GM19025 (cell line): ENCODE measurements around the gene RHBDD3.

ENCODE experiments used
- ATAC-seq: cut with Tn5 transposase; IDR thresholded peaks from one replicate; pipeline ENCODE4 v1.9.1; 2021; ENCODE audit warnings: mild to moderate bottlenecking, low read depth, moderate library complexity; ENCODE audit not compliant: unreplicated experiment

The RHBDD3 gene

DNA sequence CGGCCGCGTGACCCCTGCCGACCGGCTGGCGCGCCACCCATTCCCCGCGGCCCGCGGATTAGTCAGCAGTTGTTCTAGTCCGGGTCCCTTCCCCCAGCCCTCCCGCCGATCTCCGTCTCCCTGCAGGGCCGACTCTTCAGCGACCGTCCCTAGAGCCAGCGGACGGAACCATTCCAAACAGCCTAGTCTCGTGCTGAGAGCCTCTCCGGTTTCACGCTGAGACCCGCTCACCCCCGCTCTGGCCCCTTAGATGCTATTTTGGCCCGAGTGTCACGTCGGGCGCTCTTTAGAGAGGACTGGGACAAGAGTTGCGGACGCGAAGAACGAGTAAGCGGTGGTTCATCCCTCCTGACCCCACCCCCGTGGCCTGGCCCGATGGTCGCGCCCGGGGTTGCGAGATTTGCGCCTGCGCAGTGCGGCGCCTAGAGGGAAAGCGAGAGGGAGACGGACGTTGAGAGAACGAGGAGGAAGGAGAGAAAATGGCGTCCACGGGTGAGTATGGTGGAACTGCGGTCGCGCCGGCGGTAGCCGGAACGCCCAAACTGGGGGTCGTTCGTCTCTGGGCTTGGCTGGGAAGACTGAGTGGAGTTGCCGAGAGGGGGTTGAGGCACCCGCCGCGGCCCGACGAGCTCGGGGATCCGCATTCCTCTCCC, at the start of gene RHBDD3, which contains the start of gene EWSR1:
Gene RHBDD3 (minus strand): TSS at position 124 of the 653 bp plus-strand sequence. CDS start 2,355 bp downstream, outside the sequence.
Gene EWSR1 (plus strand): TSS at position 411 of the 653 bp plus-strand sequence. CDS start 69 bp downstream, at position 480.
- ATAC-seq, result peak; percentile 68

DNA sequence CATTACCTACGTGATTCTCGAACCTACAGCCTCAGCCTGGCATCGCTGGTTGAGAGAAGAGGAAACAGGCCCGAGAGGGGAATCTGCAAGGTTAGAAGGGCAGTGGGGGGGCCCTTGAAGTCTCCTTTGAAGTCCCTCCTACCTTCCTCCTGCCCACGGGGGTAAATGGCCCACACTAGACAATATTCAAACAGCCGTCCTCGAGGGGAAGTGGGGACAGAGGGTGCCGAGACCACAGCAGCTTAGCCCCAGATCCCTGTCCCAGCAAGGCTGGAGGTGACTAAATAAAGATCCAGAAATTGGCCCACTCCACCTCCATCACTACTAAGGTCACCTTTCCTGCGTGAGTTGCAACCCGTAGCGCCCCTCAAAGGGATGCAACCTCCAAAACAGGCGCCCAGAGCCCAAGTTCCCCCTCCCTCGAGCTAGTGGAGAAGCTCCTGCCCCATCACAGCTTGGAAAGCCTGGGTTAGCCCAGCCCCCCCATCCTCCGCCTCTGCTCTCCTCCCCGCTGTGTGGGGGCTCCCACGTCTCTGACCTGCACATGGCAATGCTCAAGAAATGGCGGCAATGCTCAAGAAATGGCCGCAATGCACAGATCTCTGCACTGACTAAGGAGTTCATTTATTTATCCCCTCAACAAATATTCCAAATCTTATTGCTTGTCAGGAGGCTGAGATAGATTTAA, 48.5 kb upstream of the RHBDD3 start:
- no peak for ATAC-seq

DNA sequence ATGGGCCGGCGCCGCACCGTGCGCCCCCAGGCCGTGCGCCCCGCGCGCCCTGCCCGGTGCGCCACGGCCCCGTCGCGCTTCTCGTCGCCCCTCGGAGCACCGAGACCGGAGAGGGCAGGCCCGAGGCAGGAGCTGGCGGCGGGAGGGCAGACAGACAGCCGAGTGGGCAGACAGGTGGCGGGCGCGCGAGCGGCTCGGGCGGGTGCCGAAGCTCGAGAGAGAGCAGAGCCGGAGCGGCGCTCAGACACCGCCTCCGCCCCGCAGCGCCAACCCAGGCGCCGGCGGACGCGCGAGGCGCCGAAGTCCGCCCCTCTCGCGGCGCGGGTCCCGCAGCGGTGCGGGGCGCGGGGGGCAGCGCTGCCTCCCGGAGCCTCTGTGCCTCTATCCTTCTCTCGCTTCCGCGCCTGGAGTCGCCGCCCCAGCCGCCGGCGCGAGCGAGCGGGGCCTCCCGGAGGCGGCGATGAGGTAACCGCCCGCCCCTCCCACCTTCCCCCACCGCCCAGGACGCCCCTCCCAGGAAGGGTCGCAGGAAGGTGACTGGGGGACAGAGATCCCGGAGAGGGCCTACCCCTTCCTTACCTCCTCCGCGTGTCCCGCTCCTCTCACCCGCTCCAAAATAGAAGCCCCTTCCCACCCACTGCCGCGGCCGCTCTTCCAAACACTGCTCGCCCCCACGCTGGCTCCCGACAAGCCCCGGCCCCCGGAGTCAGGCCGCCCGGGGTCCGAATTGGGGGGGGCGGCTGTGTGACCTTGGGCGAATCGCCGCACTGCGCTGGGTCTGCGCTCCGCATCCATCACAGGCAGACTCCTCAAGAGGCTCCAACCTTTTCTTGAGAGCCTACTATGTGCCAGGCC, 47.7 kb upstream of the RHBDD3 start, which contains the start of gene RASL10A:
Gene RASL10A (minus strand): TSS at position 412 of the 855 bp plus-strand sequence. CDS start 451 bp downstream, outside the sequence.
- no peak for ATAC-seq

DNA sequence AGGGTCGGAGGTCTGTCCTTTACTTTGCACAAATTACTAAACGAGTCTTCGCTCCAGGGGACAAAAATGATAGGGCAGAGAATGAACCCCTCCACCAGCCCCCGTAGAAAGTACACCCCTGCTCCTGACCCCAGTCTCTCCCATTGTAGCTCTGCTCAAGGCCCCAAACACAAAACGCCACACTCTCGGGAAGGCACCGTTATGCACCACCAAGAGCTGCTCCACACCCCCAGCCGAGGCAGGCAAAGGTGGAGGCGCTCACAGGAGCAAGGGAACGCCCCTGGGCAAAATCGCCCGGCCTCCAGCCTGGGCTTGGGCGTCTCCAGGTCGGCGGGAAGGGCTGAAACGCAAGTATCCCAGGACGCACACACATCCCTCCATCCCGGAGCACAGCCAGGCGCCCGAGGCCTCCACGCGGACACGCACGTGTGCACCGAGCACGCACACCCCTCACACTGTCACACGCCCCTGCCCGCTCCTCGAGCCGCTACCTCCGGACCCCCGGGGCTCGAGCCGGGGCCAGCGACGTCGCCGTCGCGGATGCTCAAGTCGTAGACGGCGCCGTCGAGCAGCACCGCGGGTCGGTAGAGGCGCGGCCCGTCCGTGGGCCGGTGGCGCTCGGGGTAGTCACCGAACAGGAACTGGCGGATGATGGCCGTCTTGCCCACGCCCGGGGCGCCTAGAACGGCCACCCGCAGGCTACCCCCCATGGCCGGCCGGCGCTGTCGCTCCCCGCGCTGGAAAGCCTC, 46.9 kb upstream of the RHBDD3 start:
- no peak for ATAC-seq

GRCh38 chr22:29313576-29314466, 46.0 kb upstream of the RHBDD3 start:
- no peak for ATAC-seq

GRCh38 chr22:29313126-29313575, 45.4 kb upstream of the RHBDD3 start:
- ATAC-seq, result no peak

DNA sequence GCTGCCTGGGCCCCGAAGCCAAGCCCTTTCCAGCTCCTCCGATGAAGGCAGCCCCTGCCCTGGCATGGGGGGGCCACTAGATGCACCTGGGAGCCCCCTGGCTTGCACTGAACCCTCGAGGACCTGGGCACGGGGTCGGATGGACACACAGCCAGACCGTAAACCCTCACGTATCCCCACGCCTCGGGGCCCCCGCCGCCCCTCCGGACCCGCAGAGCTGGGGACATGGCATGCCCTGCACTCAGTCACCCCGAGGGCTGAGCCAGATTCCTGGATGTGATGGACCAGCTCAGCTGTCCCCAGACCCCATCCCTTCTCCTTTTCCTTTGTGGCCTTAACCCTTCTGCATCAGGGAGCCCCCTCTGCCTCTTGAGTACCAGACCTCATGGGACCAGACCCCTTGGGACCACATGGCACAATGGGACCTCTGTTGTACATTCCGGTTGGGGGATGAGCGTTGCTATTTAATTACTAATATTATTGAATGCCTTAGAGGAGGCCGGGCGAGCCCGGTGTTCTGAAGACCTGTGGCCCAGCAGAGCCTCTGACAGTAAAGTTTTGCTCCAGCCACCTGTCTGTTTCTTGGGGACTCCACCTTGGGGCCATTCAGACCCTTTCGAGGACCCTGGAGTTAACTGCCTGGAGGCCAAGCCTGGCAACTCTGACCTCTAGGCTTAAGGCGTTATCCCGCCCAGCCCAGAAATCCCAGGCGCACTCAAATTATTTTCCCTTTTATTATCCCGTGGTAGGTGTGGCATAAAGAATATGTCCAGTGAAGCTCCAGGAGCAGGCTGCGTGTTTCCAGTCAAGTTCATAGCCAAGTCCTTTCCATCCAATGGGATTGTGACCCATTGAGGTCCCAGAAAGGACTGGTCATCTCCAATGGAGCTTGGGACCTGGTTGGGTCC, 44.7 kb upstream of the RHBDD3 start:
- ATAC-seq, result no peak

- no peak for ATAC-seq
Observed at GRCh38 chr22:29311464-29312217, 43.9 kb upstream of the RHBDD3 start.

GRCh38 chr22:29310863-29311339, 43.1 kb upstream of the RHBDD3 start:
- ATAC-seq, result no peak

GRCh38 chr22:29310065-29310862, 42.5 kb upstream of the RHBDD3 start:
- no peak for ATAC-seq

- ATAC-seq, result no peak
Observed at GRCh38 chr22:29309332-29310064, 41.7 kb upstream of the RHBDD3 start.

GRCh38 chr22:29308791-29309262, 41.0 kb upstream of the RHBDD3 start:
- ATAC-seq, result no peak

- no peak for ATAC-seq
Observed at GRCh38 chr22:29308148-29308790, 40.5 kb upstream of the RHBDD3 start.

- no peak for ATAC-seq
Observed at GRCh38 chr22:29307596-29308147, 39.9 kb upstream of the RHBDD3 start.
